ENCODE measurements around the gene MAP2.

The MAP2 gene

GRCh38 chr2:209741953-209742352 is 318.1 kb downstream of the MAP2 start:
- DNase-seq, result no peak

GRCh38 chr2:209753020-209753419 is 329.2 kb downstream of the MAP2 start:
- no peak for DNase-seq

- no peak for DNase-seq
Measured at GRCh38 chr2:209757163-209757562, 333.3 kb downstream of the MAP2 start.

- no peak for DNase-seq
Measured at GRCh38 chr2:209761566-209761965, 337.7 kb downstream of the MAP2 start.

GRCh38 chr2:209762563-209762962 is 338.7 kb downstream of the MAP2 start:
- DNase-seq, result no peak

- no peak for DNase-seq
Measured at GRCh38 chr2:209763106-209763505, 339.3 kb downstream of the MAP2 start.

- no peak for DNase-seq
Measured at GRCh38 chr2:209766613-209767012, 342.8 kb downstream of the MAP2 start.

GRCh38 chr2:209767316-209767715 is 343.5 kb downstream of the MAP2 start:
- no peak for DNase-seq

- DNase-seq, result no peak
Measured at GRCh38 chr2:209768557-209768956, 344.7 kb downstream of the MAP2 start.

GRCh38 chr2:209771474-209772289 is 347.8 kb downstream of the MAP2 start, which contains the start of gene UNC80:
Gene UNC80, plus strand, starts transcription at chr2:209771832. Its CDS starts 241 bp downstream, at chr2:209772073.
- DNase-seq, result no peak

- no peak for DNase-seq
Measured at GRCh38 chr2:209772290-209772685, 348.4 kb downstream of the MAP2 start.

GRCh38 chr2:209773377-209773776 is 349.5 kb downstream of the MAP2 start:
- no peak for DNase-seq
